Measurements from ENCODE around the gene ATG16L2. TPM values are rescaled to one million over a fixed set of nuclear protein-coding genes. Genes with fewer than 3 reads are reported as not detected.
"Not testable (repeated sequence)": the region's sequence is repeated elsewhere in the genome, so short reads cannot be mapped to it uniquely, and the experiment has no call there.

Gene ATG16L2
- total RNA-seq, 1 experiment from 2014 or later = 22.2 TPM

GRCh38 chr11:72789493-72790131, 24.6 kb upstream of the ATG16L2 start:
- DNase-seq (ENCODE audit: low spot score) (no peak), ATAC-seq (no peak)
- Mint-ChIP-seq H3K9me3 (no peaks in the 10 kb centered on the region), H3K4me1 (peaks cover 30% of the 10 kb centered on the region), H3K27me3 (ENCODE audit: low read depth) (no peaks in the 10 kb centered on the region), H3K27ac (no peak overlapping the region), H3K36me3 (no peaks in the 10 kb centered on the region), H3K4me3 (no peak overlapping the region)
- ChIA-PET POLR2A (no interaction called here), CTCF (interaction anchor here (1.1 kb wide), 1 partner anchor 23 kb away, joined by 4 read pairs; no protein-coding TSS in a partner anchor)
- TF ChIP-seq SP1 (CRISPR knock-in tag; conservative IDR thresholded peaks at IDR 0.05) = no peak
- TF ChIP-seq TP53 (CRISPR knock-in tag; IDR thresholded peaks at IDR 0.05) = no peak
- no peak for TF ChIP-seq ETV6 (CRISPR knock-in tag; IDR thresholded peaks at IDR 0.05)

GRCh38 chr11:72791228-72791627, 23.0 kb upstream of the ATG16L2 start:
- H3K9me3 Mint-ChIP-seq; H3K27me3 Mint-ChIP-seq (ENCODE audit: low read depth); DNase-seq (ENCODE audit: low spot score); CTCF ChIA-PET; H3K4me3 Mint-ChIP-seq; ATAC-seq; H3K36me3 Mint-ChIP-seq; H3K27ac Mint-ChIP-seq: not testable (repeated sequence)
- H3K4me1 Mint-ChIP-seq = peaks cover 31% of the 10 kb centered on the region
- POLR2A ChIA-PET = interaction anchor here (0.7 kb wide), 1 partner anchor 256 kb away, joined by 4 read pairs; no protein-coding TSS in a partner anchor

GRCh38 chr11:72792437-72793021, 21.7 kb upstream of the ATG16L2 start:
- TF ChIP-seq ZSCAN18 (CRISPR knock-in tag; IDR thresholded peaks at IDR 0.05) = no peak
- TF ChIP-seq ERG (CRISPR knock-in tag; IDR thresholded peaks at IDR 0.05) = no peak
- no peak for TF ChIP-seq USF1 (CRISPR knock-in tag; IDR thresholded peaks at IDR 0.05)
- no peak for TF ChIP-seq E2F4 (CRISPR knock-in tag; IDR thresholded peaks at IDR 0.05; ENCODE audit: borderline replicate concordance, low read depth)
- TF ChIP-seq PRDM15 (CRISPR knock-in tag; IDR thresholded peaks at IDR 0.05) = no peak
- TF ChIP-seq CREB1 (CRISPR knock-in tag; IDR thresholded peaks at IDR 0.05) = no peak
- TF ChIP-seq CDX4 (CRISPR knock-in tag; IDR thresholded peaks at IDR 0.05; ENCODE audit: borderline replicate concordance) = no peak
- no peak for TF ChIP-seq HMGA2 (CRISPR knock-in tag; IDR thresholded peaks at IDR 0.05)
- TF ChIP-seq MLX (CRISPR knock-in tag; IDR thresholded peaks at IDR 0.05) = no peak
- CTCF ChIA-PET = interaction anchor here (0.6 to 4.5 kb wide), 13 partner anchors 10 to 395 kb away, joined by 3 to 81 read pairs (median 4); partner anchors contain the start of gene ATG16L2
- no peak overlapping the region for H3K27ac Mint-ChIP-seq

More at GRCh38 chr11:72792437-72793021, 21.7 kb upstream of the ATG16L2 start:
- Mint-ChIP-seq H3K27me3 (ENCODE audit: low read depth) (no peaks in the 10 kb centered on the region), H3K9me3 (no peaks in the 10 kb centered on the region), H3K4me3 (no peak overlapping the region), H3K4me1 (peaks cover 19% of the 10 kb centered on the region), H3K36me3 (no peaks in the 10 kb centered on the region)
- no peak for DNase-seq (ENCODE audit: low spot score)
- no peak for ATAC-seq
- POLR2A ChIA-PET = interaction anchor here (1.4 kb wide), 1 partner anchor 61 kb away, joined by 3 read pairs; no protein-coding TSS in a partner anchor
